B cell (primary cell): ENCODE measurements around the gene INAFM2. TPM values are rescaled to one million over a fixed set of nuclear protein-coding genes. Genes with fewer than 3 reads are reported as not detected.

Source experiments
- ATAC-seq: fragments of 200-7000 bp; cut with Tn5 transposase; one replicate; pipeline ENCODE4 v1.10.0; 2021; ENCODE audit warnings: low read depth, mild to moderate bottlenecking, moderate number of reproducible peaks, moderate library complexity
- CTCF ChIA-PET: fragments of 350-600 bp; sonication (Branson Sonifier 250); formaldehyde crosslinking; loops from one replicate; lab custom pipeline; 2021; ENCODE audit warnings: antibody characterized with exemption, inconsistent platforms; lab: Charles Lee
- POLR2A ChIA-PET: fragments of 350-600 bp; sonication (Branson Sonifier 250); formaldehyde crosslinking; loops from one replicate; lab custom pipeline; 2021; ENCODE audit warnings: antibody characterized with exemption; lab: Charles Lee
- DNase-seq: peaks from one replicate; pipeline ENCODE4 v3.0.0; 2013
- H2AFZ ChIP-seq: 2 replicates; pipeline ENCODE4 v1.6.1; 2012; ENCODE audit warnings: mild to moderate bottlenecking, low read depth, low read length; ENCODE audit not compliant: insufficient read depth, poor library complexity, severe bottlenecking
- H3K27ac ChIP-seq, 2 donors: 1 replicate in 1 of 2; 2 replicates in 1 of 2; pipeline ENCODE4 v1.5.1; 2012 to 2013; ENCODE audit warnings: low read length in 2 of 2, mild to moderate bottlenecking in 2 of 2, moderate library complexity in 1 of 2
- H3K27me3 ChIP-seq, 4 experiments: fragments of 200-600 bp in 1 of 4; sonication (generic) in 1 of 4; replicated peaks in 1 of 4; 1 replicate in 2 of 4; 2 replicates in 2 of 4; pipeline versions ENCODE4 v1.6.1 to v1.7.0; 2013 to 2016; ENCODE audit warnings: low read length in 3 of 4, mild to moderate bottlenecking in 2 of 4, mixed read lengths in 1 of 4, moderate library complexity in 1 of 4; ENCODE audit not compliant: insufficient read depth in 4 of 4, control insufficient read depth in 3 of 4; ENCODE audit errors: control extremely low read depth in 1 of 4
- H3K36me3 ChIP-seq, 2 experiments: replicated peaks in 1 of 2; 1 replicate in 1 of 2; 2 replicates in 1 of 2; pipeline versions ENCODE4 v1.6.1 to v1.7.1; 2013; ENCODE audit warnings: low read length in 1 of 2; ENCODE audit not compliant: insufficient read depth in 2 of 2, control insufficient read depth in 1 of 2; ENCODE audit errors: control extremely low read depth in 1 of 2, extremely low read depth in 1 of 2
- H3K4me1 ChIP-seq, 2 donors: fragments of 200-600 bp in 1 of 2; sonication (generic) in 1 of 2; 1 replicate in 1 of 2; 2 replicates in 1 of 2; pipeline versions ENCODE4 v1.5.1 to v1.6.1; 2013 to 2017; ENCODE audit warnings: low read length in 2 of 2; ENCODE audit not compliant: control insufficient read depth in 2 of 2, insufficient read depth in 2 of 2
- H3K4me2 ChIP-seq: replicated peaks from 2 replicates; pipeline ENCODE3; 2012; ENCODE audit warnings: mild to moderate bottlenecking, low read depth, low read length; ENCODE audit not compliant: poor library complexity, severe bottlenecking
- H3K4me3 ChIP-seq, 5 experiments: fragments of 200-600 bp in 1 of 5; sonication (generic) in 1 of 5; 1 replicate in 3 of 5; 2 replicates in 2 of 5; pipeline versions ENCODE4 v1.5.1 to v1.7.0; 2011 to 2016; ENCODE audit warnings: low read length in 4 of 5, mild to moderate bottlenecking in 4 of 5, low read depth in 2 of 5, control low read depth in 1 of 5, moderate library complexity in 1 of 5; ENCODE audit not compliant: insufficient read depth in 1 of 5; ENCODE audit errors: control extremely low read depth in 1 of 5, extremely low read depth in 1 of 5
- H3K79me2 ChIP-seq: fragments of 200-600 bp; sonication (generic); one replicate; pipeline ENCODE4 v1.6.0; 2016; ENCODE audit warnings: low read length; ENCODE audit not compliant: control insufficient read depth, insufficient read depth
- H3K9ac ChIP-seq: fragments of 200-600 bp; sonication (generic); 2 replicates; pipeline ENCODE4 v1.6.1; 2017; ENCODE audit warnings: mild to moderate bottlenecking, low read length, moderate library complexity
- H3K9me3 ChIP-seq, 3 donors: one replicate each; pipeline versions ENCODE4 v1.6.1 to v1.7.1; 2013; ENCODE audit warnings: low read length in 2 of 3; ENCODE audit not compliant: control insufficient read depth in 2 of 3, insufficient read depth in 1 of 3; ENCODE audit errors: control extremely low read depth in 1 of 3
- H4K20me1 ChIP-seq: 2 replicates; pipeline ENCODE4 v1.6.0; 2012; ENCODE audit warnings: mild to moderate bottlenecking, low read length; ENCODE audit not compliant: insufficient read depth, control insufficient read depth, poor library complexity, severe bottlenecking
- H3K27ac Mint-ChIP-seq: one replicate; pipeline ENCODE4 v1.8.0; 2021; ENCODE audit warnings: mixed read lengths
- H3K27me3 Mint-ChIP-seq: one replicate; pipeline ENCODE4 v1.8.0; 2021; ENCODE audit warnings: mixed read lengths
- H3K4me1 Mint-ChIP-seq: one replicate; pipeline ENCODE4 v1.8.0; 2021; ENCODE audit warnings: mixed read lengths
- H3K4me3 Mint-ChIP-seq: one replicate; pipeline ENCODE4 v1.8.0; 2021; ENCODE audit warnings: mixed read lengths
- H3K9me3 Mint-ChIP-seq: one replicate; pipeline ENCODE4 v1.8.0; 2022; ENCODE audit warnings: mixed read lengths; ENCODE audit not compliant: insufficient read depth
- EZH2 ChIP-seq: IDR thresholded peaks from 2 replicates; pipeline ENCODE4 v1.6.1; 2012; ENCODE audit warnings: borderline replicate concordance, low read depth, mild to moderate bottlenecking, moderate library complexity, low read length; ENCODE audit not compliant: insufficient read depth, poor library complexity, severe bottlenecking
- WGBS: methylation state at CpG from one replicate; pipeline ENCODE4 v1.1.5; 2013; ENCODE audit warnings: missing lambda C conversion rate; ENCODE audit not compliant: insufficient coverage; 5-methylcytosine and 5-hydroxymethylcytosine counted together
- intact Hi-C: fragments of 100-400 bp; cut with micrococcal nuclease; formaldehyde crosslinking; loops from one replicate; pipeline ENCODE4 v1.10.0; 2022
- polyA plus RNA-seq: library from polyadenylated mRNA; depleted of rRNA; stranded (reverse); fragments of >200 nt; gene quantifications from 2 replicates; pipeline ENCODE4 v1.2.3, GENCODE V29; 2012
- total RNA-seq, 2 donors: library from RNA; stranded (reverse); fragments of 120-200 nt in 1 of 2; gene quantifications; 1 replicate in 1 of 2; 2 replicates in 1 of 2; pipeline versions ENCODE4 v1.2.3 to v1.2.4, GENCODE V29; 2013 to 2022
- TF ChIP-seq, protein P1 (sequence below): fragments of 200-600 bp; IDR thresholded peaks from one replicate; pipeline ENCODE4 v1.8.0; 2022; ENCODE audit warnings: antibody characterized with exemption, mild to moderate bottlenecking

INAFM2 gene
- total and polyA plus RNA-seq, 2 donors (not counting 1 experiment from before 2014, with no cell fraction given) = 3.0 to 7.0 TPM

- 56% methylated on average over 5 of the region's 5 CpGs for WGBS
Observed at GRCh38 chr15:40328751-40329150, 5.3 kb downstream of the INAFM2 start.

DNA sequence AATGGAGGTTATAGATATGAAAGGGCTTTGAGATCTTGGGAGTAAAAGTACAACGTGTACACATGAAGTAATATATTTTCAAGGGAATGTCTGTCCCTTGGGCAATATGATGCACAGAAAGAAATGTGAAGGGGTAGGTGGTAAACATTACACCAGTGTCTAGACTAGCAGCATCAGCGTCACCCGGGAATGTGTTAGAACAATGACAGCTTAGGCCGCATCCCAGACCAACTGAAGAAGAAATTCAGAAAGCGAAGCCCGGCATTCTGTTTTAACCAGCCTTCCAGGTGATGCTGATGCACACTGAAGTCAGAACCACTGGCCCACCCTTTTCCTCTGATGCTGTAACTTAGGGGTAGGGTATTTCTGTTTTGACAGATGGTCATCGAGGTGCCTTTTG lies 6.3 kb downstream of the INAFM2 start:
- intact Hi-C loops = no loop called here
- Histone ChIP-seq H3K27ac (no peak overlapping the region), H3K36me3 (no peaks in the 10 kb centered on the region), H3K4me1 (peaks cover 24 to 27% of the 10 kb centered on the region in 2 donors), H3K4me3 (no peak overlapping the region), H3K79me2 (no peaks in the 10 kb centered on the region), H3K9me3 (no peaks in the 10 kb centered on the region), H3K4me2 (no peak overlapping the region), H3K27me3 (no peaks in the 10 kb centered on the region), H2AFZ (no peak overlapping the region), H3K9ac (no peak overlapping the region), H4K20me1 (no peaks in the 10 kb centered on the region)
- DNase-seq = no peak
- 100% methylated on average over 7 of the region's 7 CpGs for WGBS
- Mint-ChIP-seq H3K27ac (no peak overlapping the region), H3K4me3 (no peak overlapping the region), H3K27me3 (no peaks in the 10 kb centered on the region), H3K4me1 (peaks cover 28% of the 10 kb centered on the region), H3K9me3 (no peaks in the 10 kb centered on the region)
- ChIA-PET POLR2A (no interaction called here), CTCF (interaction anchor here (2.3 to 7.3 kb wide), 4 partner anchors 7 to 51 kb away, joined by 13 to 134 read pairs (median 50); partner anchors contain the start of genes CCDC9B and PLCB2)
- TF ChIP-seq, protein P1, sequence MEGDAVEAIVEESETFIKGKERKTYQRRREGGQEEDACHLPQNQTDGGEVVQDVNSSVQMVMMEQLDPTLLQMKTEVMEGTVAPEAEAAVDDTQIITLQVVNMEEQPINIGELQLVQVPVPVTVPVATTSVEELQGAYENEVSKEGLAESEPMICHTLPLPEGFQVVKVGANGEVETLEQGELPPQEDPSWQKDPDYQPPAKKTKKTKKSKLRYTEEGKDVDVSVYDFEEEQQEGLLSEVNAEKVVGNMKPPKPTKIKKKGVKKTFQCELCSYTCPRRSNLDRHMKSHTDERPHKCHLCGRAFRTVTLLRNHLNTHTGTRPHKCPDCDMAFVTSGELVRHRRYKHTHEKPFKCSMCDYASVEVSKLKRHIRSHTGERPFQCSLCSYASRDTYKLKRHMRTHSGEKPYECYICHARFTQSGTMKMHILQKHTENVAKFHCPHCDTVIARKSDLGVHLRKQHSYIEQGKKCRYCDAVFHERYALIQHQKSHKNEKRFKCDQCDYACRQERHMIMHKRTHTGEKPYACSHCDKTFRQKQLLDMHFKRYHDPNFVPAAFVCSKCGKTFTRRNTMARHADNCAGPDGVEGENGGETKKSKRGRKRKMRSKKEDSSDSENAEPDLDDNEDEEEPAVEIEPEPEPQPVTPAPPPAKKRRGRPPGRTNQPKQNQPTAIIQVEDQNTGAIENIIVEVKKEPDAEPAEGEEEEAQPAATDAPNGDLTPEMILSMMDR = no peak
- TF ChIP-seq EZH2 = no peak
- ATAC-seq = no peak

More at GRCh38 chr15:40328751-40329150, 5.3 kb downstream of the INAFM2 start:
- Histone ChIP-seq H3K27me3 (no peaks in the 10 kb centered on the region), H3K9ac (no peak overlapping the region), H3K36me3 (no peaks in the 10 kb centered on the region), H3K4me2 (no peak overlapping the region), H3K4me3 (no peak overlapping the region), H2AFZ (no peak overlapping the region), H3K9me3 (no peaks in the 10 kb centered on the region), H3K27ac (no peak overlapping the region), H3K79me2 (no peaks in the 10 kb centered on the region), H3K4me1 (peaks cover 18 to 21% of the 10 kb centered on the region in 2 donors), H4K20me1 (no peaks in the 10 kb centered on the region)
- H3K4me1 Mint-ChIP-seq = peaks cover 21% of the 10 kb centered on the region
- DNase-seq (no peak), ATAC-seq (no peak)
- CTCF ChIA-PET = interaction anchor here (0.9 to 7.3 kb wide), 8 partner anchors 8 to 94 kb away, joined by 3 to 134 read pairs (median 14); partner anchors contain the start of genes CCDC9B and PLCB2
- no peak overlapping the region for H3K27ac Mint-ChIP-seq
- no peaks in the 10 kb centered on the region for H3K27me3 Mint-ChIP-seq
- TF ChIP-seq, protein P1 = no peak
- TF ChIP-seq EZH2 = no peak
- H3K9me3 Mint-ChIP-seq = no peaks in the 10 kb centered on the region
- POLR2A ChIA-PET = no interaction called here
- no peak overlapping the region for H3K4me3 Mint-ChIP-seq
- intact Hi-C loops = no loop called here
